ENCODE results near the gene ABR.

Gene ABR

DNA sequence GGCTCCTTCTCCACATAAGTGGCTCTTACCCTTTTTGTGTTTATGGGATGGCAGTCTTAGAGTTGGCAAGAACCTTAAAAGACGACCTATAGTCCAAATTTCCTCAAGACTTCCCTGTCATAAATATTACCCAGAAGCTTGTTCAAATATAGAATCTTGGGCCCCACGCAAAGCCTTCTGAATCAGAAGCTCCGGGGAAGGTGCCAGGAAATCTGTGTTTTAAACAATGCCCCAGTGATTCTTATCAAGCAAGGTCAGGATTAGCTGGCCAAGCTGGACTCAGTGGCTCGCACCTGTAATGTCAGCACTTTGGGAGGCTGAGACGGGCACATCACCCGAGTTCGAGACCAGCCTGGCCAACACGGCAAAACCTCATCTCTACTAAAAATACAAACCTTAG lies 97.2 kb downstream of the ABR start:
- DNase-seq (ENCODE audit: insufficient read length, low spot score) (no peak), FAIRE-seq (no peak)

DNA sequence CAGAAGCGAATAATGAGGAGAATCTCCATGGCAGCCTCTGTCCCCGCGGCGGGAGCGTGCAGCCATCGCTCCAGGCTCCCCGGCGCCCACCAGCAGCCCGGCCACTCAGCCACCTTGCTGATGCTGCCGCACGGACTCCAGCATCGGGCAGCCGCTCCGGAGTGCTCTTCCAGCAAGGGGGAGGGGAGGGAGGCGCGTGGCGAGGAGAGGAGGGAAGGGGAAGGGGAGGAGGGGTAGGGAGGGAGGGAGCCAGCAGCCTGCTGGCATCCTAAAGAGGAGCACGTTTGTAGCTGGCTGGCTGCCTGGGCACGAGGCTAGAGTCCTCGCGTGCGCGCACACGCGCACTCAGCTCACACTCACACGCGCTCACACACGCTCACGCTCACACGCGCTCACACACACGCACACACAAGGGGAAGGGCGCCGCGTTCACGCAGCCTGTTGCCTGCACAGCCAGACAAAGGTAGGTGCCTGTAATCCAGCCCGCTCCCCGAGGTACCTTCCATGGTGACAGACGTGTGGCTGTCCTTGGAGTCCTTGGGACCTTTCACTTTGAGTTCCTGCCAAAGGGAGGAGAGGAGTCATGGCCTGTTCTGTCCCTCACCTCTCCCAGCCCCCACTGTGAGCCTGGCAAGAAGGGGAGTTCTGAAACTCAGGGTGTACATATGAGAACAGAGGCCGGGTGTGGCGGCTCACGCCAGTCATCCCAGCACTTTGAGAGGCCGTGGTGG lies 100.8 kb downstream of the ABR start:
- TF ChIP-seq, protein P1, sequence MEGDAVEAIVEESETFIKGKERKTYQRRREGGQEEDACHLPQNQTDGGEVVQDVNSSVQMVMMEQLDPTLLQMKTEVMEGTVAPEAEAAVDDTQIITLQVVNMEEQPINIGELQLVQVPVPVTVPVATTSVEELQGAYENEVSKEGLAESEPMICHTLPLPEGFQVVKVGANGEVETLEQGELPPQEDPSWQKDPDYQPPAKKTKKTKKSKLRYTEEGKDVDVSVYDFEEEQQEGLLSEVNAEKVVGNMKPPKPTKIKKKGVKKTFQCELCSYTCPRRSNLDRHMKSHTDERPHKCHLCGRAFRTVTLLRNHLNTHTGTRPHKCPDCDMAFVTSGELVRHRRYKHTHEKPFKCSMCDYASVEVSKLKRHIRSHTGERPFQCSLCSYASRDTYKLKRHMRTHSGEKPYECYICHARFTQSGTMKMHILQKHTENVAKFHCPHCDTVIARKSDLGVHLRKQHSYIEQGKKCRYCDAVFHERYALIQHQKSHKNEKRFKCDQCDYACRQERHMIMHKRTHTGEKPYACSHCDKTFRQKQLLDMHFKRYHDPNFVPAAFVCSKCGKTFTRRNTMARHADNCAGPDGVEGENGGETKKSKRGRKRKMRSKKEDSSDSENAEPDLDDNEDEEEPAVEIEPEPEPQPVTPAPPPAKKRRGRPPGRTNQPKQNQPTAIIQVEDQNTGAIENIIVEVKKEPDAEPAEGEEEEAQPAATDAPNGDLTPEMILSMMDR (IDR thresholded peaks at IDR 0.05; ENCODE audit: insufficient read depth, missing control alignments) = no peak
- no peak for DNase-seq (ENCODE audit: insufficient read length, low spot score)
- FAIRE-seq = no peak

More for the DNA sequence above, 97.2 kb downstream of the ABR start:
- TF ChIP-seq, protein P1 (IDR thresholded peaks at IDR 0.05; ENCODE audit: insufficient read depth, missing control alignments) = no peak

DNA sequence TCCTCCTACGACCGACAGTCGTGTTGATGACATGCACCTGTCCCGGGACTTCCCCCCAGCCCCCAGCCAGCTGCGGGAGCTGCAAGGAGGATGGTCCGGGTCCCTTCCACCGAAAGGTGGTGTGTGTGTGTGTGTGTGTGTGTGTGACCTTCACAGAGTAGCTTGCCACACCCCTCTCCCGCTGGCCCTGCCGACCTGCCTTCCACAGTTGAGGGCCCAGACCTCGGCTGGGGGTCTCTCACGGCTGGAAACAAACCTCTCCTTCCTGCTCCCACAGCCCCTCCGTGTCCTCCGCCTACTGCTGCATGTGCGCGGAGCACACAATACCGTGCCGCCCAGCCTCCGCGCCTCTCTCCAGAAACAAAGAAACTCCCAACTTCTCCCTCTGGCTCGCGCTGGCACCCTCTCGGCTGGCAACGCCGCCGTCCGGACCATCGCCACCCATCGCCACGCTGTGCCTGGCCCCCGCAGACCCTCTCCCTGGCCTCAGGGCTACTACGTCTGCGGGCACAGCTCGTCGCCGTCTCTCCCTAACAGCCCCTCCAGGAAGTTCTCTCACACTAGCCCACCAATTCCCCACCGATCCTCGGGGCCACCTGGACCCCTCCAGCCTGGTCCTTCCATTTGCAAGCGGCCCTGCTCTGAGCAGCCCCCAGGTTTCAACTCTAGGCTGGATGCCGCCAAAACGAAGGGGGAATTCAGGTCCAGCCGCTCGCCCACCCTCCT lies 101.6 kb downstream of the ABR start:
- FAIRE-seq = no peak
- TF ChIP-seq, protein P1 (IDR thresholded peaks at IDR 0.05; ENCODE audit: insufficient read depth, missing control alignments) = no peak
- DNase-seq (ENCODE audit: insufficient read length, low spot score) = no peak

DNA sequence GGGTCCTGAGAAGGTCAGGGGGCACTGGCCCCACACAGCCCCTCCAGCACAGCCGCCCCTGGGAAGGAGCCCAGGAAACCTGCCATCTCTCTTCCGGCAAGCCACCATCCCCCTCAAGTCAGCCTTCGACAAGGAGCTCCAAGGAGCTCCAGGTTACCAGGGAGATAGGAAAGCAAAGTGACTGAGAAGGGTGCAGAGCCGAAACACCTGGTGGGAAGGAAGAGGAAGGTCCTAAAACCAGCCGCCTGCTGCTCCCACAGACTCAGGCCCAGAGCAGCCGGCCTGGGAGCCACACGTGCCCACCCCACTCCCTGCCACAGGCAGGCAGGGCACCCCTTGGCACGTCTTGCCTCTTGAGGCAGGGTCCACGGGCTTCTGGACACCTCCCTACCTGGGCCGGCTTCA lies 102.2 kb downstream of the ABR start:
- TF ChIP-seq, protein P1 (IDR thresholded peaks at IDR 0.05; ENCODE audit: insufficient read depth, missing control alignments) = no peak
- FAIRE-seq (no peak), DNase-seq (ENCODE audit: insufficient read length, low spot score) (no peak)

DNA sequence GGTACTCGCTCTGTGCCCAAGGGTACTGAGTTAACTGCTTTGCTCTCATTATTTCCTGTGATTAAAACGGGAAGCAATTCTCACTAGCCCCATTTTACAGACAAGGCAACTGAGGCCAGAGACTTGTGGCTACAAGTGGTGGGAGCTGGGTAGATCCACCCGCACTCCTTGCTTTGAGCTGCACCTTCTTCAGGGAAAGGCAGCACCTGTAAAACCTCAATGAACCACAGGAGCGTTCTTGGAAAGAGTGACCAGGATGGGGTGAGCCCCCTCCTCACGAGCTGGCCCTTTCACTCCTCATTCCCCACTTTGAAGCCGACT lies 102.8 kb downstream of the ABR start:
- FAIRE-seq = no peak
- TF ChIP-seq, protein P1 (IDR thresholded peaks at IDR 0.05; ENCODE audit: insufficient read depth, missing control alignments) = no peak
- no peak for DNase-seq (ENCODE audit: insufficient read length, low spot score)

DNA sequence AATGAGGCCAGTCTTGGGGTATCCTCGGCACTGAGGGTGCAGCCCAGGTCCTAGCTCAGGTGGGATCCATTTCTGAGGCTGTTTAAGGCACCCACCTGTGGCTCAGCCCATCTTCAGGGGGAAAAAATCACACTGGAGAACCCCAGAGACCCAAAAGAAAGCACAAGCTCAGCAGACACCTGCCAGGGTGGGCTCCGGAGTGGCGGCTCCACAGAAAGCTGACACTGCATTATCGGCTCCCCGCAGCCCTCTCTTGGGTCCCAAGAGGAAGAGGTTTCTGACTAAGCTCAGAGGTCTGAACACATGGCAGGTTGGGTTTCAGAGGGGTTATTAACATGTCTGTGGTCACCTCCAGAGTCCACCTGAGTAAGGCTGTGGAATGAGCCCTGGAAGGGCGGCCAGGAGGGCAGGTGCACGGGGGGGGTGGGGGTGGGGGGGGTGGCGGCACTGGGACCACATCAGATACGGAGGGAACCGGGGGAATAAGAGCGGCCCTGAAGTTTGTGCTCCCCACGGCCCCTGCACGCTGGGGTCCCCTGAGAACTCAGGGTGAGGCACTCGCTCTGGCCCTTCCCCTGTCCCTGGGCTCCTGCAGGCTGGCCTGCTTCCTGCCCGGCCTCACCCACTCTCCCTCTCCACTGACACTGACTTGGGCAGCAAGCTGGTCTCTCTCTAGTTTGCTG lies 103.3 kb downstream of the ABR start:
- TF ChIP-seq, protein P1 (IDR thresholded peaks at IDR 0.05; ENCODE audit: insufficient read depth, missing control alignments) = no peak
- DNase-seq (ENCODE audit: insufficient read length, low spot score) (no peak), FAIRE-seq (no peak)
